ENCODE data around the gene HGFAC. TPM values are rescaled to one million over a fixed set of nuclear protein-coding genes. Genes with fewer than 3 reads are reported as not detected.

Gene HGFAC
- polyA plus RNA-seq, 1 of the 3 experiments (the other 2 are of a cell fraction) = 0.43 TPM

- TF ChIP-seq, protein P1, sequence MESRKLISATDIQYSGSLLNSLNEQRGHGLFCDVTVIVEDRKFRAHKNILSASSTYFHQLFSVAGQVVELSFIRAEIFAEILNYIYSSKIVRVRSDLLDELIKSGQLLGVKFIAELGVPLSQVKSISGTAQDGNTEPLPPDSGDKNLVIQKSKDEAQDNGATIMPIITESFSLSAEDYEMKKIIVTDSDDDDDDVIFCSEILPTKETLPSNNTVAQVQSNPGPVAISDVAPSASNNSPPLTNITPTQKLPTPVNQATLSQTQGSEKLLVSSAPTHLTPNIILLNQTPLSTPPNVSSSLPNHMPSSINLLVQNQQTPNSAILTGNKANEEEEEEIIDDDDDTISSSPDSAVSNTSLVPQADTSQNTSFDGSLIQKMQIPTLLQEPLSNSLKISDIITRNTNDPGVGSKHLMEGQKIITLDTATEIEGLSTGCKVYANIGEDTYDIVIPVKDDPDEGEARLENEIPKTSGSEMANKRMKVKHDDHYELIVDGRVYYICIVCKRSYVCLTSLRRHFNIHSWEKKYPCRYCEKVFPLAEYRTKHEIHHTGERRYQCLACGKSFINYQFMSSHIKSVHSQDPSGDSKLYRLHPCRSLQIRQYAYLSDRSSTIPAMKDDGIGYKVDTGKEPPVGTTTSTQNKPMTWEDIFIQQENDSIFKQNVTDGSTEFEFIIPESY (IDR thresholded peaks at IDR 0.05; ENCODE audit: borderline replicate concordance, low read depth) = no peak
- no peak for TF ChIP-seq MAX (IDR thresholded peaks at IDR 0.05; ENCODE audit: low read depth)
- TF ChIP-seq GABPA (IDR thresholded peaks at IDR 0.05; ENCODE audit: low read depth) = no peak
- TF ChIP-seq, protein P2, sequence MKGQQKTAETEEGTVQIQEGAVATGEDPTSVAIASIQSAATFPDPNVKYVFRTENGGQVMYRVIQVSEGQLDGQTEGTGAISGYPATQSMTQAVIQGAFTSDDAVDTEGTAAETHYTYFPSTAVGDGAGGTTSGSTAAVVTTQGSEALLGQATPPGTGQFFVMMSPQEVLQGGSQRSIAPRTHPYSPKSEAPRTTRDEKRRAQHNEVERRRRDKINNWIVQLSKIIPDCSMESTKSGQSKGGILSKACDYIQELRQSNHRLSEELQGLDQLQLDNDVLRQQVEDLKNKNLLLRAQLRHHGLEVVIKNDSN (IDR thresholded peaks at IDR 0.05; ENCODE audit: borderline replicate concordance, low read depth) = no peak
- TF ChIP-seq JUND (IDR thresholded peaks at IDR 0.05) = no peak
- TF ChIP-seq FOSL2 (IDR thresholded peaks at IDR 0.05; ENCODE audit: borderline replicate concordance, low read depth) = no peak
- TF ChIP-seq, protein P3, sequence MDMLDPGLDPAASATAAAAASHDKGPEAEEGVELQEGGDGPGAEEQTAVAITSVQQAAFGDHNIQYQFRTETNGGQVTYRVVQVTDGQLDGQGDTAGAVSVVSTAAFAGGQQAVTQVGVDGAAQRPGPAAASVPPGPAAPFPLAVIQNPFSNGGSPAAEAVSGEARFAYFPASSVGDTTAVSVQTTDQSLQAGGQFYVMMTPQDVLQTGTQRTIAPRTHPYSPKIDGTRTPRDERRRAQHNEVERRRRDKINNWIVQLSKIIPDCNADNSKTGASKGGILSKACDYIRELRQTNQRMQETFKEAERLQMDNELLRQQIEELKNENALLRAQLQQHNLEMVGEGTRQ (IDR thresholded peaks at IDR 0.05; ENCODE audit: borderline replicate concordance, low read depth, low read length) = no peak
- TF ChIP-seq RCOR1 (IDR thresholded peaks at IDR 0.05; ENCODE audit: low read length) = no peak
Observed at GRCh38 chr4:3443750-3444309, 2.1 kb downstream of the HGFAC start (continued).

- Histone ChIP-seq H3K4me2 (no peak overlapping the region), H3K36me3 (replicated peaks in 1 of 2; ENCODE audit: control insufficient read depth in 1 of 2, insufficient read depth in 2 of 2, low read length in 1 of 2) (no peaks in the 10 kb centered on the region), H3K9ac (no peak overlapping the region), H3K79me2 (ENCODE audit: insufficient read depth) (no peaks in the 10 kb centered on the region), H3K4me3 (ENCODE audit: low read depth in 2 of 2, low read length in 1 of 2) (no peak overlapping the region), H3K9me3 (no peaks in the 10 kb centered on the region), H2AFZ (ENCODE audit: low read depth) (no peak overlapping the region), H4K20me1 (ENCODE audit: insufficient read depth) (no peaks in the 10 kb centered on the region), H3K27ac (ENCODE audit: low read depth in 2 of 2, low read length in 1 of 2) (no peak overlapping the region), H3F3A (replicated peaks; ENCODE audit: insufficient read depth) (no peaks in the 10 kb centered on the region), H3K4me1 (ENCODE audit: control insufficient read depth in 1 of 2, insufficient read depth in 2 of 2, low read depth in 1 of 2, low read length in 1 of 2) (no peaks in the 10 kb centered on the region), H3K27me3 (ENCODE audit: insufficient read depth) (no peaks in the 10 kb centered on the region), H3K9me2 (no peaks in the 10 kb centered on the region)
- no peak for TF ChIP-seq IRF3 (IDR thresholded peaks at IDR 0.05; ENCODE audit: low read depth, low read length)
- no peak for TF ChIP-seq EP300 (IDR thresholded peaks at IDR 0.05; ENCODE audit: borderline replicate concordance in 1 of 2, low read depth in 1 of 2, low read length in 1 of 2)
- no peak for TF ChIP-seq FOXJ3 (CRISPR knock-in tag; IDR thresholded peaks at IDR 0.05)
- TF ChIP-seq, protein P1 (IDR thresholded peaks at IDR 0.05; ENCODE audit: borderline replicate concordance, low read depth) = no peak
- no peak for TF ChIP-seq SIN3A (IDR thresholded peaks at IDR 0.05; ENCODE audit: borderline replicate concordance, low read depth, low read length)
- TF ChIP-seq EZH2phosphoT487 (IDR thresholded peaks at IDR 0.05; ENCODE audit: borderline replicate concordance, low read depth) = no peak
- no peak for TF ChIP-seq MEF2A (IDR thresholded peaks at IDR 0.05; ENCODE audit: borderline replicate concordance, low read depth)
- no peak for TF ChIP-seq NRF1 (IDR thresholded peaks at IDR 0.05; ENCODE audit: low read depth, low read length)
- TF ChIP-seq TCF12 (IDR thresholded peaks at IDR 0.05) = no peak
- no peak for TF ChIP-seq REST (IDR thresholded peaks at IDR 0.05; ENCODE audit: low read depth, low read length)
- TF ChIP-seq FOSL2 (IDR thresholded peaks at IDR 0.05; ENCODE audit: borderline replicate concordance, low read depth) = no peak
- DNase-seq = no peak
- CTCF ChIA-PET = interaction anchor here (0.7 to 12.3 kb wide), 15 partner anchors 8 to 339 kb away, joined by 3 to 142 read pairs (median 5); no protein-coding TSS in a partner anchor
- POLR2A ChIA-PET = no interaction called here
- WGBS (ENCODE audit: low lambda C conversion rate) = 91% methylated on average over 12 of the region's 56 CpGs
Observed at GRCh38 chr4:3444351-3445110, 2.8 kb downstream of the HGFAC start.
